GM19455 (cell line): ENCODE measurements around the gene LHFPL6.

Experiments
- ATAC-seq: cut with Tn5 transposase; IDR thresholded peaks from one replicate; pipeline ENCODE4 v1.9.1; 2021; ENCODE audit not compliant: unreplicated experiment

LHFPL6 gene

DNA sequence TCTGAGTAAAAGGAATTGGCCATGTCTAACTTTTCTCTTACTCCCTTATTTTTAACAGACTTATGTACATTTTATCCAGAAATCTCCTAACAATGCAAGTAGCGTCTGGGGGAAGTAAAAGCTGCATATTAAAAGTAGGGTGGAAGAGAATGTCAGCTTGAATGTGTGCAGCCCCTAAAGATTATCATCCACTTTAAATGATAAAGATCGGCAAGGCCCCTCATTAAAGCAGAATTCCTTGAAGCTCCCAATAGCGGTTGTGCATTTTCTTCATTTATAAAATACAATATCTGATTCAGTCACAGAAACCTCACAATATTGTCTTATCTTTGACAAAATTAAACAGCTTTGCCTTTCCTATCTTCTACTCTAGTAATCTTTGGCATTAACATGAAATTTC is 184.6 kb downstream of the LHFPL6 start:
- ATAC-seq, result no peak

DNA sequence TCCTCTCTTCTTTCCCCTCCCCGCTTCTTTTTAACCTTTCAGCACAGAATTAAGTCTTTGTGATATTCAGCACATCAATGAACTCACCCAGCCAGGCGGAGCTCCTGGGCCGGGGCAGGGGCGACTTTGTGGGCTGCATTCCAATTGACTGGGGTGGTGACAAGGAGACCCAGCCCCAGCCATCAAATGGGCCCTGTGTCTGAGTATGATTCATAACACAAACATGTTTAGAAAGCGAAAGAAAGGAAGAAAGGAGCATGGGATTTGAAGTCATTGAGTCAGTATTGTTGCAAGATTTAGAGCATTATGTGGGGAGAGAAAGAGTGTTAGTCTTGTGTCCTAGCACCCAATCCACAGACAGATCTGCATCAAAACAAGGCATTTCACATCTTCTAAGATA is 185.3 kb downstream of the LHFPL6 start:
- ATAC-seq, result no peak

DNA sequence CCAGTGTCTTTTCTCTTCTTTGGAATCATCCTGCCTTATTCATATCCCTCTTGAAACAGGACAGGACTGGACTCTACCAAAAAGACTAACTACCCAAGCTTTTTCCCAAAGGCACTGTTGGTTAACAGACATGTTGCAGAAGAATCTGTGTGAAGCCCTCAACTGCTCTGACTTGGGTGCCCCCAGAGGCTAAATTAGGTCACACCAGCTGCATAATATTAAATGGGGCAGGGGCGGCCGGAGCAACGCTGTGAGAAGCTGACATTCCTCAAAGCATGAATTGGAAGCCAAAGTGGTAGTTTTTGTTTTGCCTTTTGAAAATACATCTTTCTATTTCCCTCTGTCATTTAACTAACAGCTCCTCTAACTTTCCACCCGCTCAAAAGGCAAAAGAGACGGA is 185.9 kb downstream of the LHFPL6 start:
- ATAC-seq, result no peak

DNA sequence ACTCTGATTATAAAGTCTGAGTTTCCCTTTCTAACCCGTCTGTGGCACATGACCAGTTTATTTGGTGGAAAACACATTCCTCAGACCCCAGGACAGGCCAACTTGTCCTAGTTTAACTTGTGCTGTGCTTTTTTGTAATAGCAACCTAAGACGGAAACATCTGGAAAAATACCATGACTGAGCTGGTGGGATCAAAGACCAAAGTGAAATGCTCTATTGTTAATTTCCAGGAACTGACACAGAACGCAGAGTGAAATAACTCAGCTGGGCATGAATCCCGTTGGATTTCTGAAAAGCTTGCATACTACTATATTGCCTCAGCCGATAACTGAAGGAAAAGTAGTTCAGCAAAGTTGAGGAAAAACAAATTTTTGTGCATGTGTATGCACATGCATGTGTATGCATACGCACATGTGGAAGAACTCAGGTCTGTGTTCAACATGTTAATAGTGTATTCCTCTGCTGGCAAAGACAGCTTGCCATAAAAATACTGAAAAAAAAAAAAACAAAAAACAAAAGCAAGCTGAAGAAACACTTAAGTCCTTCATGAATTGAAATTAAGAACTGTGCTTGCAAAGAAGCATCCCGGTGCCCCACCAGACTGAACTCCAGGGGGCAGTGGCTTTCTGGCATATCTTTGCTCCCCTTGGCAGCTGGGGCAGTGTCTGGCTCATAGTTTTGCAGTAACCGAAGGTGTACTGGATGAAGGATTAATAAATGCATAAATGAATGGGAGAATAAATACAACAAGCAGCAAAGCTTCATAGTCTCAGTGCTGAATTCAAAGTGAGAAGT is 187.8 kb downstream of the LHFPL6 start:
- ATAC-seq, result no peak

DNA sequence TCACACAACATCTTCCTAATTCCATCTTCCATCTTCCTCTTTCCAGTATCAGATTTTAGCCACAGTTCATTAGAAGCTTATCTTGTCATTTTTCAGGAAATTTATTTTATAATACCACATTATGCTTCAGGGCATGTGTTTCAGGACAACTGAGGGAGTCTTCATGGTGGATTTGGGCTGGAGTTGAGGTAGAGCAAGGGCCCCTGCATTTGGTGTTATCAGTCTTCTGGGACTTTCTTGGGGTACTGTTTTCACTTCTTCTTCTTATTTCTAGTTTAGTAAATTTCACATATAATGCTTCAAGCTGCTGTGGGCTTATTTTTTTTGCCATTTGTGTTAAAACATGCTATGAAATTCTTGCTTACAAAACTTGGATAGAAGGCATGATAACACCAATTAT is 188.7 kb downstream of the LHFPL6 start:
- no peak for ATAC-seq

DNA sequence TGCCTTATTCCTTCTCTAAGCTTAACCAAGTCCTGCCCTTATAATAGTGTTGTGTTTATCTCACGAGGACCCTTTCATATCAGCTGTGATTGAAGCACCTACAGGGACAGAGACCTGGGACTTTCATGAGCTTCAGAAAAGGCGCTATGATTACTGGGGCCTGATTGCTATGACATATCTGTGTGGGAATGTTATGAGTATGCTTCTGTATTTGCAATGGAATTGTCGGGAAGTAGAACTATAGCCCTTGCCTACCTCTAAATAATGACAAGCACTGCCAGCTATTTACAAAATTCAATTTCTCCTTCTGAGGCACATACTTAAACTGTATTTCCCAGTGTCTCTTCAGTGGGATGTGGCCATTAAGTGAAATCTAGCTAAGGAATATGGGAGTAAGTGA is 191.5 kb downstream of the LHFPL6 start:
- no peak for ATAC-seq

DNA sequence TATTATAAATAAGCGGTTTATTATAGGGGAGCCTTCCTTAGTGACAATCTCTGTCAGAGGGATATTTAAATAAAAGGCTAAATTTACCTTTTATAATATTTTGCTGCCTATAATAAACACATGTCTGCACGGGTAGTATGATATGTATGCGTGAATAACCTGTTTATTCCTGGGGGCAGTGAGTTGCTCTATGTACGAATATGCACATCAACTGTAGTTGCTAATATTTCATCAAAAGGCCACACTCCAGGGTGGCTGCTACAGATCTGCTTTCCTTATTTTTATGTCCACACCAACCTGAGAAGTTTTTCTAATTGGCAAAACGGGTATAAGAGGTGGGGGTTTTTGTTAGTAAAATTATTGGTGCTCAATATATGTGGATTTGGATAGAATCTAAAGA is 192.0 kb downstream of the LHFPL6 start:
- no peak for ATAC-seq

DNA sequence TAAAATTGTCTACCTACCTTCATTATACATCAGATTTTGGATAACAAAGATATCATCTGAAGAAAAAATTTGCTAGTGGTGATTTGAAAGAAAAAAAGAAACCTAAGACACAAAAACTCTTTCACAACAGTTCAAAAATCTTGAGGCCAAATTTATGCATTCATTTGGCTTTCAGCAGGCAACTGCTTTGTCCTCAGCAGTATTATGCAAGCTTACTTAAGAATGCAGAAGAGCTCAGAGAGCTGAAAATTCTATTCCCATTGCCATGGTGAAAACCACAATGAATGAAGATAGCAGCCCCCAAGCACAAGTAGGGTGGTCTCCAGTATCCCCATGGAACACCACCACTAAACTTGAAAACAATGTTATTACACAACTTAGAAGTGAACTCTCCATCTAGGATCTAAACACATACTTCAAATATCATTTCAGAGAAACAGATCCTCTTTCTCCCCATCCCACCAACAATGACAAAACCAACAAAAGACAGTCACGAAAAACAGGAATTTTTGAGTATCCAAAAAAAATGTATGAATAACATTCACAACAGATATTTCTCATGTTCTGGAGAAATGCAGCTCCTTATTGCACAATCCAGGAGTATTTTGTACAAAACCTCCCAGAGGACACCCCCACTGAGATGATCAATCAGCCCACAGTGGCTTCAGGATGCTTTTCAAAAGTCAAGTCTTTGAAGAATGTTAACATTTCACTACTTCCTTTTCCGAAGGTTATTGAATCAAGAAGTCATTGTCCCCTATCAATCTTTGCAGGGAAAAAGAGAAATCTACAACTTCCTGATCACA is 192.7 kb downstream of the LHFPL6 start:
- ATAC-seq, result no peak

DNA sequence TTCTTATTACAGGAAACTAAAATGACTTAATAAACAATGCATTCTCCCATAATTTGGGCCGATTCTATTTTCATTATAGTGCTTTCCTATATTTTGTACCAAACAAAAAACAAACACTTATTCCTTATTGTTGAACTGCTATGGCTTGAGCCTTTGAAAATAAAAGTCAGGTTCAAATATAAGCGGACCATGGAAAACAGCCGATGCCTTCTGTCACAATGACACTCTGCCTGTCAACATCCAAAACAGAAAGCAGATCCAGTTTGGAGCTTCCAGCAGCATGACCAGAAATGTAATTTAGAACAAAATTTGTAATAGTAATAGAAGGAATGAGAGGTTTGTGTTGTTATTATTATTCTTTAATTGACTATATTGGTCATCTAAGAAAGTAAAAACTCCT is 194.5 kb downstream of the LHFPL6 start:
- no peak for ATAC-seq

DNA sequence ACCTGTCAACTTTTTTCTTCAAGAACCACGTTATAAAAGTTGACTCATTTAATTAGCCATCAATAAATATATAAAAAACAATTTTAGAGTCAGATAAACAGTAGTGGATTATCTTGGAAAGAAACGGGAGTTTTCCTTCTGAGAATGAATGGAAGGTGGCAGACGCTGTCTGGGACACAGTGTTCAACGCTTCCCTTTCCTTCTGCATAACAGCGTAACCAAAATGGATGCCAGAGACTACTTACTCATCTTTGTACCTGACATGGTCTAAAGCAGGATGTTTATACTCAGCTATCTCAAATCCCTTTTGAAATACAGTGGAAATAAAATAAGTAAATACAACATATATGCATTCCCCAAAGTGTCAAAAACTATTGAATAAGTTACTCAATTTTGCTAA is 195.2 kb downstream of the LHFPL6 start:
- no peak for ATAC-seq

DNA sequence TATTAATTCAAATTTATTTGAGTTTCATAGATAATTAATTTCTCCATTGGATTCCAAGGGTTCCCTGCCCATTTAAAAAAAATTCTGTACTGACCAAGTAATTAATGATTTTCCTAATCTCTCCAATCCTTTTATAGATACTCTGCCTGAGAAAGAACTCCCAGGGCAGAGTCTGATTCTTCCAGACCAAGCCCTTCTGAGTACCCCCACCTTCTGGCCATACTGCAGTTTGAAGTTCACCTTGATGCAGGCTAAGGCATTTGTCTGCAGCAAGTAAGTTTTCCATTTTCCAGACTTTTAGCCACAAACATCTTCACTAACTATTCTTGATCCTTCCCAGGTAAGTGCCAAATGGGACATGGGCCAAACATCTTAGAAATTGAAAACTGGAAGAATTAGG is 195.9 kb downstream of the LHFPL6 start:
- ATAC-seq, result no peak

DNA sequence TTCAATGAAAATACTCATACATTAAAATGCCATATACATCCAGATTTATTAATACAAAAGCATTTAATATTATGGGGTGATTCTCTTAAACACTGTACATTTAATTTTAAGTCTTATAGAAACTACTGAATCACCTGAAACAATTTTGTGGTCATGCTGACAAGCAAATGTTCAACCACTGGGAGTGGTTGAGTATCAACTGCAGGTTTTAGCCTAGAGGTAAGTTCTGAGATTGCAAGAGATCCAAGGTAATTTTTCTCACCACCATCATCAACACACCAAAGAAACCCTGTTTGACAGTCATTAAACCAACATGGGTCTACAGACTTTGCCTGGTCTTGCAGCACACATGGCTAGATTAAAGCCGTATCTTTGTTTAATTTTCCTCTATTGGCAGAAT is 196.3 kb downstream of the LHFPL6 start:
- no peak for ATAC-seq

DNA sequence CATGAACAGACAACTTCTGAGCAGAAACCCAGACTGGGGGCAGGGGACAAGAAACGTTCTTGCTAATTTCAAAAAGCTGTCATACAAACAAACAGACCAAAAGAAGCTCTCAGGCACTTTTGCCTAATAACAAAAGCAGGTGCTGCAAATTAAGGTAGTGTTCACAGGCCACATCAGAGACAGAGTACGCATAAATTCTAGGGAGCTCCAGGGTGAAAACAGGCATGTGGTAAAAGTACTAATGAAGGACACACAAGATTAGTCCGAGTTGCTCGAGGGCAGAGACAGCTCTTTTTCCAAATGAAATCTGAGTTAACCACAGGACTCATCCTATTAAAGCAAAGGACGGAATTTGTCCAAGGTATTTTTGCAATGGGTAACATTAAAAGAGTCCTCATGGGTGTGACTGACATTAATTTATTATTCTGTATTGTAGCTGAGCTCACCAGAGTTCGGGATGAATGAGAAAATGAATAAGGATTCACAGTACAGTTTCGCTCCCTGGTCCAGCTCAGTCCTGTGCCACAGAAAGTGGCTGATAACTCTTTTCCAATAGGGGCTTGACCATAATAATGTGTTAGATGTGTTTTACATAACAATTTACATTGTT is 197.3 kb downstream of the LHFPL6 start:
- no peak for ATAC-seq

DNA sequence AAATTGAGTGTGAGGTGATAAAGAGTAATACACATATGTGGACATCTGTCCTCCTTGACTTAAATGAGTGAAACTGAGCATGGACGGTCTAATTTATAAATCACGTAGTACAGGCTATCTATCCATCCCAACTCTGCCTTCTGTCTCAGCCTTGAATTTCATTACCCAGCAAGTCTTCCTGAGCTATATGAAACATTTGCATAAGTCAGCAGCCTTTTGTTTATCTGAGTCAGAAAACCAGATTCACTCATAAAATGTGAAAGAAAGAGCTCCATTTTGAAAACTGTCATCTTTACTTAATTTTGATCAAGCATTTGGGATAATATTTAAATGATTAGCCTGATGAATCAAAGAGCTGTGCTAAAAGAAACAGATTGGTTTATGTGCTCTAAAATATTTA is 197.9 kb downstream of the LHFPL6 start:
- no peak for ATAC-seq

DNA sequence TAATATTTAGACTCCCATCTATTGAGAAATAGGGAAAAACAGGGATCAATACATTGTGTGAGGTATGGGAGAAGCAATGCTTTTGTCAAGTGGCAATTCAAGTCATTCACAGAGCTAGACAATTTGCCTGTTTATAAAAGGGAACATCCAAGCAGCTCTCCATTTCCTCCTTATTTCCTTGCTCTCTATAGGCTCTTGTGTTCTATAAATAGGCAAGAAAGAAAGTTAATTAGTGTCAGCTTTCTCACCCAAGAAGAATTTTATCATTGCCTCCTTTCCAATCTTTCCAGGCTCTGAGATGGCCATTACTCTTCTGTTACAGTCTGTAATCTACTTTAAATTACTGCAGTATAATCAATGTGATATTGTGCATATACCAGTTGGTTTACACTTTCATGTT is 199.9 kb downstream of the LHFPL6 start:
- ATAC-seq, result no peak

DNA sequence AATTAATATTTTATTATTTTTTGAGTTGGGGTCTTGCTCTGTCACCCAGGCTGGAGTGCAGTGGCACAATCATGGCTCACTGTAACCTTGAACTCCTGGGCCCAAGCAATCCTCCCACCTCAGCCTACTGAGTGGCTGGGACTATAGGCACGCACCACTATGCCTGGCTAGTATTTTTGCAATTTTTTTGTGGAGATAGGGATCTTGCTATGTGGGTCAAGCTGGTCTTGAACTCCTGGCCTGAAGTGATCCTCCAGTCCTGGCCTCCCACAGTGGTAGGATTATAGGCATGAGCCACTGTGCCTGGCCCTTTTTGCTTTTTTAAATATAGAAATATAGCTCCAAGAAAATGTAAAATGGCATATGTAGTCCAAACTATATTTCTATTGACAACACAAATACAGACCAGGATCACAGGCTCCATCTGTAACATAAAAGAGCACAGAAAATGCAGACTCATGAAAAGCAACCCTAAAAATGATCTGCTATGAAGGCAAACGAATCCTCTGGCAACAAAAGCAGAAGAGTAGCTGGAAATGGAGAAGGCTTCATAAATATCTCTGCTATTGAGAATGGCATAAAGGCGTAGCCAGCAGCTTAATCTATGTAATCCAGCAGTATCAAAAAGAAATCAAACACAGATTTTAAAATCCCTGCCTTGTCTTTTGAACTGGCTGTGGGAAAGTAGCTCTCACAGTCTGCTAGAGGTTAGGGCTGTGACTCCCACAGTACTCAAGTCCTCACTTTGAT is 200.6 kb downstream of the LHFPL6 start:
- no peak for ATAC-seq

DNA sequence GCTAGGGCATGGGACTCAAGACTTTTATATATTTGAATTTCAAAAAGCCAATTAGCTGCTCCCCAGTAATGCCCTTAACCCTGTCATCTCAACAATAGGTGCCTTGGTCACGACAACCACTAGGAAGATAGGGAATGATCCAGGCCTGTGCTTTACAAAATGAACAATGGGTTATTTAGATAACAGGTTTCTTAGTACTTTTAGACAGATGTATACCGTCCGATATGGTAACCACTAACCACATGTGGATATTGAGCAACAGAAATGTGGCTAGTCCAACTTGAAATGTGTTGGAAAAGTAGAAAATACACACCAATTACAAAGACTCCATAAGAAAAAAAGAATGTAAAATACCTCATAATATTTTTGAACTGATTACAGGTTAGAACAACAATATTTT is 201.2 kb downstream of the LHFPL6 start:
- no peak for ATAC-seq

DNA sequence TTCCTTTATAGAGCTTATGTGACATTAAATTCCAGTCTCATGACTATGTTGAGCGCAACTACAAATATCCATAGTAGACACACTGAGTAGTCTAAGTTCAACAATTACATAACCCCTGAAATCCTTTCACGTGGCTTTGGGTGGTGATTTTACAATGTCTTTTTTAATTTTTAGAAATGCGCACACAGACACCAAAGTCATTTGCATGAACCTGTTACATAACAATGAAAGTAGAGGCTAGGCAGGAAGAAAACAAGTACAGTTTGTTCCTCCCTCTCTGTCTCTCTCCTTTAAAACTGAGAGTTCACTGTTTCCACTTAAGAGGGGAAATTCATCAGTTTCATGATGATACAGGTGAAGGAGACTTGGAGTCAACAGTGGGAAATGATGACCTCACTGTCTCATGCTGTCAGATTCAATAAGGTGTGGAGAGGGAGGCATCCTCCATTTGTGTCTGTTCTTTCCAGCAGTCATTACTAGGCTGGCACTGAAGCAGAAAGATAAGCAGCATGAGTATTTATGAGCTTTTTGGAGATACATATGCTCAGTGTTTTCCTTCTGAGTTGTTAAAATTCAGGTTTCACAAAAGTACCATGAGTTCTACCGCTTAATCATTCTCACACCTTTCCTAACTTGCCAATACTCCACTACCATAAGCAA is 201.8 kb downstream of the LHFPL6 start:
- no peak for ATAC-seq

DNA sequence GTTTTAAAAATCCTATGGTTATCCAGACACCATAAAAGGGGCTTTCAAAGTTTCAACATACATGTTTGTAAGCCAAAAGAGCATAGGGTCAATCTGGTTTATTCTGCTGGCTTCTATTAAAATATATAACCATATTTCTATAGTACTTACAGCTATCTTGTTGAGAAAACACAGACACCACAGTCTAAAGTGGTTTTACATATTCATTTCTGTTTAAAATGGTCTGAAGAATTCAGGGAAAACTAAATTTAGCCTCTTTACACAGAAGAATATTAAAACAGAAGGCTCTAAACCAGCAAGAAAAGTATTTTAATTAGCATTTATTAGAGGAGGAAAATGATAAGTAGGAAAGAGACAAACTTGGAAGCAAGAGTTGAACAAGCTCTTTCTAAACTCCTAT is 203.9 kb downstream of the LHFPL6 start:
- ATAC-seq, result no peak

DNA sequence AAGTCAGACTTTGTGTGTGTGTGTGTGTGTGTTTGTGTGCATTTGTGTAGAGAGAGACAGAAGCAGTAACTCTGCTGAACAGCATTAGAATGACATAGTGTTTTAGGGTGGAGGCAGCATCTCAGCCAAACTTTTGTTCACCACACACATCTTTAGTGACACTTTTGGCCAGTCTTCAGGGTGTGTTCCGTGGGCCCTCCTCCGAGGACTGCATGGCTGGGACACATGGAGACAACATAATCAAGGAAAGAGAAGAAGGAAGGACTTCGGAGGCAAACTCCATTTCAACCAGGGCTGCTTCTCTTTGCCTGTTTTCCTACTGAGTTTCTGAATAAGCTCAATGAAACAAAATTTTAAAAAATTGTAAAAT is 205.1 kb downstream of the LHFPL6 start:
- ATAC-seq, result no peak
